ENCODE measurements around the gene ETNK2.

DNA sequence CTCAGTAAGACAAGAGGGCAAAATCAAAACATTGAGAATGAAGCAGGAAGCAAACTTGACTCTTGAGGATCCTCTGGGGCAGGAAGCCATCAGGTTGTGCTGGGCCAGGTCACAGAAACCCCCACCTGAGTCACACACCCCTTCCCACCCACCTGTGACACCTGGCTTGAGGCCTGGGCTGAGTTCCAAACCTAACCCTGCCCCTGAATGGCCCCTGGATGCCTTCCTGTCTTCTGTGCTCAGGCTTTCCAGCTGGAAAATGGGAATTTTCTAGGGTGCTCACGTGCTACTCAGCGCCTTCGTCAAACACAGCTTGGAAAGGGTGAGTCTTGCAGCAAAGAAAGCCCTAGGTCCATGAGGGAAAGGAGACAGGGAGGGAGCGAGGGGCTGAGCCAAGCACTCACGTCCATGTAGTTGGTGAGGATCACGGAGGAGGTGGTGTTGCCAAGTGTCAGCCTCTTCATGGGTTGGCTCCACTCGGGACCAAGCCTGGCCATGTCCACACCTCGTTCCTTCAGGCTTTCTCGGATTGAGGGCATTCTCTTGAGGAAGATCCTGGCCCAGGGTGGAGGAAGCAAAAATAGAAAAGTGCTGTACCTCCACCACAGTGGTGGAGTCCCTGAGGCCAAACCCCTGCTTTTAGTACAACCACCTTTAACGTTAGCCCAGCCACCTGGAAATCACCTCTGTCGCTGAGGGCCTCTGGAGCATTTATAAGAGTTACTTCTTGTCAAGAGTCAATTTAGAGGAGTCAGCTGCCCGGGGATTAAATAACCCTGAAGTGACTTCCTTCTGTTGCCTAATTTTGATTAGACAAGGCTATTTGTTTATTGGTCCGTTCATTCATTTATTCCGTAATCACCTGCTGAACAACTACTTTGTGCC is 10.0 kb upstream of the ETNK2 start:
- TF ChIP-seq ZNF384 (IDR thresholded peaks at IDR 0.05) (no peak), FOXM1 (IDR thresholded peaks at IDR 0.05; ENCODE audit: borderline replicate concordance) (no peak), SP1 (IDR thresholded peaks at IDR 0.05) (no peak), ELF4 (IDR thresholded peaks at IDR 0.05) (no peak), SUZ12 (IDR thresholded peaks at IDR 0.05) (no peak), FOXK2 (IDR thresholded peaks at IDR 0.05) (no peak), ARNT (IDR thresholded peaks at IDR 0.05) (no peak)
- TF ChIP-seq, protein P1, sequence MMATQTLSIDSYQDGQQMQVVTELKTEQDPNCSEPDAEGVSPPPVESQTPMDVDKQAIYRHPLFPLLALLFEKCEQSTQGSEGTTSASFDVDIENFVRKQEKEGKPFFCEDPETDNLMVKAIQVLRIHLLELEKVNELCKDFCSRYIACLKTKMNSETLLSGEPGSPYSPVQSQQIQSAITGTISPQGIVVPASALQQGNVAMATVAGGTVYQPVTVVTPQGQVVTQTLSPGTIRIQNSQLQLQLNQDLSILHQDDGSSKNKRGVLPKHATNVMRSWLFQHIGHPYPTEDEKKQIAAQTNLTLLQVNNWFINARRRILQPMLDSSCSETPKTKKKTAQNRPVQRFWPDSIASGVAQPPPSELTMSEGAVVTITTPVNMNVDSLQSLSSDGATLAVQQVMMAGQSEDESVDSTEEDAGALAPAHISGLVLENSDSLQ (IDR thresholded peaks at IDR 0.05) = no peak

Data from HEK293T (cell line).